GM12892 (cell line): ENCODE results near the gene ROCK2.
A peak's percentile ranks its signal among the peaks of the same experiment; 100 is the strongest.

Experiments used
- DNase-seq: peaks from one replicate; pipeline ENCODE4 v3.0.0; 2011; ENCODE audit not compliant: insufficient read length
- FAIRE-seq: peaks from 2 replicates; lab custom pipeline; 2011; peaks lifted over from hg19 to GRCh38; lab: Jason Lieb, UNC
- POLR2A ChIP-seq: IDR thresholded peaks from 2 replicates; pipeline ENCODE4 v1.6.1; 2011; ENCODE audit warnings: low read depth, low read length, control low read depth
- POLR2AphosphoS5 ChIP-seq: IDR thresholded peaks from 2 replicates; pipeline ENCODE4 v1.6.1; 2011; ENCODE audit warnings: low read depth, low read length, control low read depth
- TAF1 ChIP-seq: IDR thresholded peaks from 2 replicates; pipeline ENCODE4 v1.6.1; 2011; ENCODE audit warnings: low read depth, mild to moderate bottlenecking, control low read depth, low read length, borderline replicate concordance

ROCK2 gene

GRCh38 chr2:11158916-11159573 is 185.4 kb downstream of the ROCK2 start:
- DNase-seq (no peak), FAIRE-seq (no peak)
- TF ChIP-seq POLR2A = no peak
- TF ChIP-seq POLR2AphosphoS5 = no peak
- TF ChIP-seq TAF1 = no peak

DNA sequence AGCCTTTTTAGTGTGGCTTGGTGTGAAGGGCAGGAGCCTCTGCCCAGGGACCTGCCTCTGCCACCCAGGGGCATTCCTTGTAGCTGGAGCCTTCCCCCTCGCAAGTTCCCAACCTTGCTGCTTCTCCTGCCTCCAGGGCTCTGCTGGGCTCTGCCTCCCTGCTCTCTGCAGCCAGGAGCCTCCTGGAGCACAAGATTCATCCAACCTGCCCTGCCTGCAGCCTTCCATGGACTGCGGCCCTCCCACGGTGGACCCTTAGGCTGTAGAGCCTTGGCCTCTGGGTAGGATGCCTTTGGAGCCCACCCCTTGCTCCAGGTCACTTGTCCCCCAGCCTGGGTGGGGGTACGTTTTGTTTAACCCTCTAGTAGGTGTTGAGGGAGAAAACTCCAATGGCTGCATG is 186.7 kb downstream of the ROCK2 start:
- FAIRE-seq (no peak), DNase-seq (no peak)
- TF ChIP-seq POLR2A = no peak
- TF ChIP-seq POLR2AphosphoS5 = no peak
- TF ChIP-seq TAF1 = no peak

GRCh38 chr2:11157296-11157695 is 187.1 kb downstream of the ROCK2 start:
- FAIRE-seq (no peak), DNase-seq (no peak)
- no peak for TF ChIP-seq POLR2AphosphoS5
- no peak for TF ChIP-seq POLR2A
- TF ChIP-seq TAF1 = no peak

DNA sequence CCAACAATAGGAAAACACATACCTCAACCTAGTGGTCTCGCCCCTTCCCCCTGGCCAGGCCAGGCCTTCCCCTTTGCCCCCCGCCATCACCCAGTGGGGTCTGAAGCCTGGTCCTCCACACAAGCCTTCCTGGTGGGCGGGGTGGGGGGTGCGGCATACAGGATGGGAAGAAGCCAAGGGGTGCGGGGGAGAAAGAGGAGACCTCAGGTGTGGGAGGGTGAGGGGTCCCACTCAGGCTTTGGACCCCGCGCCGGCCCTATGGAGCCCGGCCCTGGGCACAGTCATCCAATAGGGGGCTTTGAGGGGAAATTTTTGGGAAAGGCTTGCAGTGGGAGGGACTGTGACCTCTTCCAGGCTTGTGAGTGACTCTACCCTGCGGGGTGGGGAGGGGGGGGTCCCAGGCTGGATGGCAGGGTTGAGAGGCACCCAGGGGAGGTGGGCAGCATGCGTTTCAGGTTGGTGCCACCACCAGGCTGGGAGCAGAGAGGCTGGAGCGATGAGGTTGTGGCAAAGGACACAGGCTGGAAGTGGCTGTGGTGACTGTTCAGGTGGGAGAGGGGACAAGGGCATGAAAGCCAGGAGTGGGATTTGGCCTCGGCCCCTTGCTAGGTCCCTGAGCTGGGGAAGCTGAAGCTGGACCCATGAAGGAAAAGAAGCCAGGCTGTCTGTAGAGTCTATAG is 187.9 kb downstream of the ROCK2 start:
- TF ChIP-seq POLR2A (no peak), TAF1 (no peak), POLR2AphosphoS5 (no peak)
- no peak for FAIRE-seq
- no peak for DNase-seq

GRCh38 chr2:11155381-11156035 is 188.9 kb downstream of the ROCK2 start, which contains the start of gene SLC66A3:
Gene SLC66A3 (plus strand): TSS chr2:11155467. CDS start chr2:11155547, 80 bp downstream.
- peak; percentile 40 for DNase-seq
- FAIRE-seq = no peak
- no peak for TF ChIP-seq TAF1
- TF ChIP-seq POLR2AphosphoS5 = 0 out of 2 replicates have a peak, but pooled peaks have one; percentile 19
- peak; percentile 60; the same call in 1 of the 2 replicates for TF ChIP-seq POLR2A

- peak; percentile 98 for DNase-seq
- TF ChIP-seq TAF1 = no peak
- no peak; the same call in 1 of the 2 replicates for TF ChIP-seq POLR2A
- no peak for TF ChIP-seq POLR2AphosphoS5
- FAIRE-seq = peak; percentile 89
Measured at GRCh38 chr2:11154923-11155380, 189.5 kb downstream of the ROCK2 start.

DNA sequence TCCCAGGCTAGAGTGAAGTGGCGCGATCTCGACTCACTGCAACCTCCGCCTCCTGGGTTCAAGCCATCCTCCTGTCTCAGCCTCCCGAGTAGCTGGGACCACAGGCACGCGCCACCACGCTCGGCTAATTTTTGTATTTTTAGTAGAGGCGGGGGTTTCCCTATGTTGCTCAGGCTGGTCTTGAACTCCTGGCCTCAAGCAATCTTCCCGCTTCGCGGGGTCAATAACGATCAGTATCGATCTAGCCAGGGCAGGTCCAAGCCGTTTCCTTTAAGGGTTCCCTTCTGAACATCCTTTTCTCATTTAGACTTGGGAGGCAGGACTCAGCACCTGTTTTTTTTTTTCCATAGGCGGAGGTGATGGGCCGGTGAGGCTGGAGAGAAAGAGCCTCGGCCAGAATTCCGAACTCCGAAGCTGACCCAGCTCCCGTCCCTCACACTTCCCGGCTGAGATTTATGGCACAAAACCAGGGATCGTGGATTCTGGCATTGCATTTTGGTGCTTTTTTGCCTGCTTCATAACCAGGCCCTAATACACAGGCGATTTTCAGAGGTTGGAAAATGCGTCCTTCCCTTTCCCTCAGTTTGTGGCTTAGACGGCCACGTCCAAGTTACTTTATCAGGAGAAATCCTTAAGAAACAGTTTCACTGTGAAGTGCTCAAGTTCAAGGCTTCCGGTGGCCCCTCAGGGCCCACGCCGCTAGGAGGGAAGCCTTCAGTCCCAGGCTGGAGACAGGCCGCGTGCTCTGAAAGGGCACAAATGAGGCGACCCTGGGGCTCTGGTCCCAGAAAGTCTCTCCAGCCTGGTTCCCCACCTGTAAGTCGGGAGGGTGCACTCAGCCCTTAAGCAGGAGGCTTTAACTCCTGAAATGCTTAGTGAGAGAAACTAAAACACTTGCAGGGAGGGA is 190.2 kb downstream of the ROCK2 start:
- FAIRE-seq (no peak), DNase-seq (peak; percentile 38)
- no peak for TF ChIP-seq POLR2A
- no peak for TF ChIP-seq TAF1

- no peak for FAIRE-seq
- no peak for TF ChIP-seq POLR2AphosphoS5
- no peak for DNase-seq
Measured at GRCh38 chr2:11152591-11152990, 191.8 kb downstream of the ROCK2 start.

- TF ChIP-seq POLR2AphosphoS5 (no peak), TAF1 (no peak), POLR2A (no peak)
- no peak for DNase-seq
- no peak for FAIRE-seq
Measured at GRCh38 chr2:11147263-11147662, 197.2 kb downstream of the ROCK2 start.

DNA sequence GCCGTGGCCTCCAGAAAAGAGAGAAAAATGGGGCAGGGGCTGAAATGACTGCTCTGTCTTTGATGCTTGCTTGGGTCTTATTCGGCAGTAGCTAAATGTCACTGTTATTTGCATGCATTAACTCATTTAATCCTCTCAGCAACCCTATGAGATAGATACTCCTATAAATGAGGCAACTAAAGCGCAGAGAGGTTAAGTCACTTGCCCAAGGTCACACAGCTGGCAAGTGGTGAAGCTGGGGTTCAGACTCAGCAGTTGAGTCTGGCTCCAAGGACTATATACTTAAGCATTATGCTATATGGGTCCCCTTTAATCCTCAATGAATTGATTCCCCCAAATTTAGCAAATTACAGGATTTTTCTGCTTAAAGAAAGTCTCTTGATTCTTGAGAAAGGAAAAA is 198.4 kb downstream of the ROCK2 start:
- TF ChIP-seq TAF1 (no peak), POLR2AphosphoS5 (no peak), POLR2A (no peak)
- FAIRE-seq (no peak), DNase-seq (no peak)

DNA sequence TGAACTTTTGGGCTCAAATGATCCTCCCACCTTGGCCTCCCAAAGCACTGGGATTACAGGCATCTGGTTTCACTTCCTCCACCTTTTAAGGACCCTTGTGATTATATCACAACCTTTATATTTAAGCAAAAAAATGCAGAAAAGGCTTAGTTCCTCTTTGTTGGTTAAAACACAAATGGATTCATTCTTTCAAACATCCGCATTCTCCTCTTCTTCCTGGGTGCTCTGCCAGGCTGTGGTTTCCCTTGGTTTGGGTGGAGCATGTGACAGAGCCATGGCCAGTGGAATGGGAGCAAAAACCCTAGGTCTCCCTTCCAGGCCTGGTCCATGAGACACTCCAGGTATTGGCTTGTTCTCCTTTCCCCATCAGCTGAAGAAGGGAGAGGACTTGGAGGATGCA is 199.1 kb downstream of the ROCK2 start:
- DNase-seq (no peak), FAIRE-seq (no peak)

More for the DNA sequence above, 199.1 kb downstream of the ROCK2 start:
- TF ChIP-seq POLR2AphosphoS5 = no peak
- TF ChIP-seq TAF1 = no peak
- TF ChIP-seq POLR2A = no peak
